ENCODE measurements around the gene ATMIN.

Gene ATMIN

GRCh38 chr16:81081014-81081413 is 45.4 kb downstream of the ATMIN start:
- no peak overlapping the region for H2AFZ ChIP-seq (ENCODE audit: low read depth, low read length)
- H3K27ac ChIP-seq (ENCODE audit: low read length, poor library complexity, severe bottlenecking) = no peak overlapping the region
- no peaks in the 10 kb centered on the region for H3K9me3 ChIP-seq (ENCODE audit: control insufficient read depth, low read length)
- H3K79me1 ChIP-seq (replicated peaks; ENCODE audit: low read length, poor library complexity, severe bottlenecking) = peaks cover 5% of the 10 kb centered on the region
- H2AK5ac ChIP-seq (ENCODE audit: low read length, severe bottlenecking) = no peak overlapping the region
- H3K4me2 ChIP-seq (ENCODE audit: low read length, poor library complexity, severe bottlenecking) = no peak overlapping the region
- peaks cover 0 to 11% of the 10 kb centered on the region in 2 experiments for H3K36me3 ChIP-seq (ENCODE audit: control insufficient read depth in 1 of 2, insufficient read depth in 2 of 2, low read depth in 1 of 2, low read length in 2 of 2)
- no peak overlapping the region for H4K8ac ChIP-seq (ENCODE audit: low read length)
- no peak overlapping the region for H3K4me3 ChIP-seq (ENCODE audit: insufficient read depth in 1 of 2, low read depth in 1 of 2, low read length in 2 of 2)
- H3K23ac ChIP-seq (ENCODE audit: low read length in 2 of 2) = no peak overlapping the region
- H3K4me1 ChIP-seq (ENCODE audit: control insufficient read depth, insufficient read depth, low read depth, low read length) = peaks cover 7% of the 10 kb centered on the region
- H3K18ac ChIP-seq (ENCODE audit: low read depth in 1 of 2, low read length in 2 of 2) = no peak overlapping the region
- H2BK12ac ChIP-seq (ENCODE audit: low read length in 2 of 2) = no peak overlapping the region
- no peak overlapping the region for H3K14ac ChIP-seq (ENCODE audit: low read length in 2 of 2)
- DNase-seq = no peak
- no peak overlapping the region for H2BK15ac ChIP-seq (ENCODE audit: low read depth, poor library complexity, severe bottlenecking)
- WGBS = 100% methylated on average over 2 of the region's 4 CpGs
- no peak overlapping the region for H2BK5ac ChIP-seq (ENCODE audit: low read depth, low read length, poor library complexity, severe bottlenecking)
- no peak overlapping the region for H3K4ac ChIP-seq (ENCODE audit: low read depth in 1 of 2, low read length in 2 of 2)
- no peaks in the 10 kb centered on the region for H3K27me3 ChIP-seq (ENCODE audit: control insufficient read depth in 1 of 2, insufficient read depth in 1 of 2, low read length in 2 of 2)
- H2BK120ac ChIP-seq (ENCODE audit: low read depth, low read length) = no peak overlapping the region
- no peak overlapping the region for H4K91ac ChIP-seq (ENCODE audit: low read length)
- H3K9ac ChIP-seq (ENCODE audit: low read length) = no peak overlapping the region

GRCh38 chr16:81088836-81089235 is 53.2 kb downstream of the ATMIN start:
- Histone ChIP-seq H3K36me3 (ENCODE audit: control insufficient read depth in 1 of 2, insufficient read depth in 2 of 2, low read depth in 1 of 2, low read length in 2 of 2) (peaks cover 3 to 28% of the 10 kb centered on the region in 2 experiments), H3K27me3 (ENCODE audit: control insufficient read depth in 1 of 2, insufficient read depth in 1 of 2, low read length in 2 of 2) (no peaks in the 10 kb centered on the region), H3K18ac (ENCODE audit: low read depth in 1 of 2, low read length in 2 of 2) (no peak overlapping the region), H2BK12ac (ENCODE audit: low read length in 2 of 2) (no peak overlapping the region), H2BK120ac (ENCODE audit: low read depth, low read length) (no peak overlapping the region), H2AFZ (ENCODE audit: low read depth, low read length) (no peak overlapping the region), H2BK15ac (ENCODE audit: low read depth, poor library complexity, severe bottlenecking) (no peak overlapping the region), H3K27ac (ENCODE audit: low read length, poor library complexity, severe bottlenecking) (no peak overlapping the region), H3K23ac (ENCODE audit: low read length in 2 of 2) (no peak overlapping the region), H3K14ac (ENCODE audit: low read length in 2 of 2) (no peak overlapping the region), H3K4me3 (ENCODE audit: insufficient read depth in 1 of 2, low read depth in 1 of 2, low read length in 2 of 2) (no peak overlapping the region), H3K9ac (ENCODE audit: low read length) (no peak overlapping the region), H4K8ac (ENCODE audit: low read length) (no peak overlapping the region), H4K91ac (ENCODE audit: low read length) (no peak overlapping the region), H2AK5ac (ENCODE audit: low read length, severe bottlenecking) (no peak overlapping the region), H3K4me1 (ENCODE audit: control insufficient read depth, insufficient read depth, low read depth, low read length) (no peaks in the 10 kb centered on the region), H3K4me2 (ENCODE audit: low read length, poor library complexity, severe bottlenecking) (no peak overlapping the region), H2BK5ac (ENCODE audit: low read depth, low read length, poor library complexity, severe bottlenecking) (no peak overlapping the region), H3K79me1 (replicated peaks; ENCODE audit: low read length, poor library complexity, severe bottlenecking) (peaks cover 28% of the 10 kb centered on the region), H3K9me3 (ENCODE audit: control insufficient read depth, low read length) (no peaks in the 10 kb centered on the region), H3K4ac (ENCODE audit: low read depth in 1 of 2, low read length in 2 of 2) (no peak overlapping the region)
- no peak for DNase-seq
- WGBS = 100% methylated on average over 2 of the region's 5 CpGs

GRCh38 chr16:81094771-81095251 is 59.2 kb downstream of the ATMIN start:
- Histone ChIP-seq H3K23ac (ENCODE audit: low read length in 2 of 2) (no peak overlapping the region), H3K79me1 (replicated peaks; ENCODE audit: low read length, poor library complexity, severe bottlenecking) (peaks cover 14% of the 10 kb centered on the region), H2AK5ac (ENCODE audit: low read length, severe bottlenecking) (no peak overlapping the region), H3K27me3 (ENCODE audit: control insufficient read depth in 1 of 2, insufficient read depth in 1 of 2, low read length in 2 of 2) (no peaks in the 10 kb centered on the region), H2BK15ac (ENCODE audit: low read depth, poor library complexity, severe bottlenecking) (no peak overlapping the region), H2AFZ (ENCODE audit: low read depth, low read length) (no peak overlapping the region), H2BK12ac (ENCODE audit: low read length in 2 of 2) (no peak overlapping the region), H3K4ac (ENCODE audit: low read depth in 1 of 2, low read length in 2 of 2) (no peak overlapping the region), H2BK5ac (ENCODE audit: low read depth, low read length, poor library complexity, severe bottlenecking) (no peak overlapping the region), H3K9ac (ENCODE audit: low read length) (peak overlapping the region; percentile 89), H3K4me2 (ENCODE audit: low read length, poor library complexity, severe bottlenecking) (no peak overlapping the region), H3K14ac (ENCODE audit: low read length in 2 of 2) (no peak overlapping the region), H3K18ac (ENCODE audit: low read depth in 1 of 2, low read length in 2 of 2) (peak overlapping the region in 1 of 2 experiments; percentile 2), H2BK120ac (ENCODE audit: low read depth, low read length) (no peak overlapping the region), H3K9me3 (ENCODE audit: control insufficient read depth, low read length) (no peaks in the 10 kb centered on the region), H4K91ac (ENCODE audit: low read length) (no peak overlapping the region), H3K36me3 (ENCODE audit: control insufficient read depth in 1 of 2, insufficient read depth in 2 of 2, low read depth in 1 of 2, low read length in 2 of 2) (peaks cover 3 to 5% of the 10 kb centered on the region in 2 experiments), H3K27ac (ENCODE audit: low read length, poor library complexity, severe bottlenecking) (no peak overlapping the region), H4K8ac (ENCODE audit: low read length) (no peak overlapping the region), H3K4me3 (ENCODE audit: insufficient read depth in 1 of 2, low read depth in 1 of 2, low read length in 2 of 2) (peak overlapping the region in 1 of 2 experiments; percentile 87), H3K4me1 (ENCODE audit: control insufficient read depth, insufficient read depth, low read depth, low read length) (peaks cover 4% of the 10 kb centered on the region)
- 71% methylated on average over 13 of the region's 21 CpGs for whole genome bisulfite sequencing
- peak; percentile 17 for DNase-seq

- Histone ChIP-seq H3K14ac (ENCODE audit: low read length in 2 of 2) (peak overlapping the region in 1 of 2 experiments; percentile 83), H4K8ac (ENCODE audit: low read length) (peak overlapping the region; percentile 69), H3K4me3 (ENCODE audit: insufficient read depth in 1 of 2, low read depth in 1 of 2, low read length in 2 of 2) (peak overlapping the region; percentile 87 to 90), H3K23ac (ENCODE audit: low read length in 2 of 2) (peak overlapping the region in 1 of 2 experiments; percentile 79), H3K27me3 (ENCODE audit: control insufficient read depth in 1 of 2, insufficient read depth in 1 of 2, low read length in 2 of 2) (no peaks in the 10 kb centered on the region), H4K91ac (ENCODE audit: low read length) (no peak overlapping the region), H3K4me2 (ENCODE audit: low read length, poor library complexity, severe bottlenecking) (peak overlapping the region; percentile 94), H3K79me1 (replicated peaks; ENCODE audit: low read length, poor library complexity, severe bottlenecking) (peaks cover 10% of the 10 kb centered on the region), H2AK5ac (ENCODE audit: low read length, severe bottlenecking) (no peak overlapping the region), H2BK15ac (ENCODE audit: low read depth, poor library complexity, severe bottlenecking) (no peak overlapping the region), H2BK5ac (ENCODE audit: low read depth, low read length, poor library complexity, severe bottlenecking) (no peak overlapping the region), H2AFZ (ENCODE audit: low read depth, low read length) (peak overlapping the region; percentile 72), H2BK12ac (ENCODE audit: low read length in 2 of 2) (peak overlapping the region in 1 of 2 experiments; percentile 21), H3K36me3 (ENCODE audit: control insufficient read depth in 1 of 2, insufficient read depth in 2 of 2, low read depth in 1 of 2, low read length in 2 of 2) (peaks cover 0 to 2% of the 10 kb centered on the region in 2 experiments), H3K4ac (ENCODE audit: low read depth in 1 of 2, low read length in 2 of 2) (peak overlapping the region in 1 of 2 experiments; percentile 38), H2BK120ac (ENCODE audit: low read depth, low read length) (no peak overlapping the region), H3K27ac (ENCODE audit: low read length, poor library complexity, severe bottlenecking) (peak overlapping the region; percentile 25), H3K18ac (ENCODE audit: low read depth in 1 of 2, low read length in 2 of 2) (peak overlapping the region in 1 of 2 experiments; percentile 66), H3K9me3 (ENCODE audit: control insufficient read depth, low read length) (no peaks in the 10 kb centered on the region), H3K9ac (ENCODE audit: low read length) (peak overlapping the region; percentile 89), H3K4me1 (ENCODE audit: control insufficient read depth, insufficient read depth, low read depth, low read length) (peaks cover 4% of the 10 kb centered on the region)
- WGBS = under 1% methylated on average over 22 of the region's 22 CpGs
- no peak for DNase-seq
Measured at GRCh38 chr16:81095653-81095952, 60.0 kb downstream of the ATMIN start.

All from mesenchymal stem cell (in vitro differentiated cells and primary cell).